Measurements from ENCODE around the gene ECPAS.

GRCh38 chr9:111501005-111501562, 16.9 kb upstream of the ECPAS start:
- TF ChIP-seq CTCF (conservative IDR thresholded peaks at IDR 0.05; ENCODE audit: low read depth, low read length) (no peak), EZH2 (IDR thresholded peaks at IDR 0.05; ENCODE audit: borderline replicate concordance, low read depth, low read length, poor library complexity, severe bottlenecking) (no peak)

Measured in A673 (cell line).